Glutamatergic neuron (in vitro differentiated cells): Measurements from ENCODE around the gene AVPI1. TPM values are rescaled to one million over a fixed set of nuclear protein-coding genes. Genes with fewer than 3 reads are reported as not detected.
A peak's percentile ranks its signal among the peaks of the same experiment; 100 is the strongest.
"Not testable (repeated sequence)": the region's sequence is repeated elsewhere in the genome, so short reads cannot be mapped to it uniquely, and the experiment has no call there.

Source experiments
- DNase-seq: peaks from one replicate; pipeline ENCODE4 v3.0.0; 2022
- H3K27ac Mint-ChIP-seq: one replicate; pipeline ENCODE4 v1.8.0; 2020; ENCODE audit warnings: mild to moderate bottlenecking, mixed read lengths, inconsistent platforms; ENCODE audit not compliant: unreplicated experiment
- H3K27me3 Mint-ChIP-seq: one replicate; pipeline ENCODE4 v1.8.0; 2020; ENCODE audit warnings: mild to moderate bottlenecking, moderate library complexity, mixed read lengths, inconsistent platforms; ENCODE audit not compliant: unreplicated experiment
- H3K36me3 Mint-ChIP-seq: one replicate; pipeline ENCODE4 v1.8.0; 2020; ENCODE audit warnings: mild to moderate bottlenecking, mixed read lengths, inconsistent platforms; ENCODE audit not compliant: unreplicated experiment
- H3K4me1 Mint-ChIP-seq: one replicate; pipeline ENCODE4 v1.8.0; 2020; ENCODE audit warnings: mild to moderate bottlenecking, low read depth, mixed read lengths, inconsistent platforms; ENCODE audit not compliant: unreplicated experiment
- H3K4me3 Mint-ChIP-seq: one replicate; pipeline ENCODE4 v1.8.0; 2020; ENCODE audit warnings: mild to moderate bottlenecking, mixed read lengths, inconsistent platforms; ENCODE audit not compliant: unreplicated experiment
- H3K9me3 Mint-ChIP-seq: one replicate; pipeline ENCODE4 v1.8.0; 2020; ENCODE audit warnings: mild to moderate bottlenecking, moderate library complexity, mixed read lengths, inconsistent platforms; ENCODE audit not compliant: unreplicated experiment
- total RNA-seq: library from RNA; stranded (reverse); fragmentation: NEBNext Ultra II Directional; extraction: Animal tissue kit (Norgen Biotek cat#: 25700); gene quantifications from one replicate; pipeline ENCODE4 v1.2.1, GENCODE V29; 2021; ENCODE audit not compliant: unreplicated experiment
- TF ChIP-seq, protein P1 (sequence below): fragments of 200-600 bp; sonication (generic); IDR thresholded peaks from one replicate; pipeline ENCODE4 v1.5.0; 2021; ENCODE audit not compliant: partially characterized antibody, unreplicated experiment

The AVPI1 gene
- total RNA-seq, 1 donor from 2014 or later = 4.5 TPM

- H3K4me1 Mint-ChIP-seq = peaks cover 4% of the 10 kb centered on the region
- H3K27ac Mint-ChIP-seq = peak within 1 kb of the TSS; percentile 82
- peak within 1 kb of the TSS; percentile 99 for H3K4me3 Mint-ChIP-seq
- H3K27me3 Mint-ChIP-seq = peaks cover 8% of the 10 kb centered on the region
- peaks cover 2% of the 10 kb centered on the region for H3K9me3 Mint-ChIP-seq
- DNase-seq = peak; percentile 99
- TF ChIP-seq, protein P1, sequence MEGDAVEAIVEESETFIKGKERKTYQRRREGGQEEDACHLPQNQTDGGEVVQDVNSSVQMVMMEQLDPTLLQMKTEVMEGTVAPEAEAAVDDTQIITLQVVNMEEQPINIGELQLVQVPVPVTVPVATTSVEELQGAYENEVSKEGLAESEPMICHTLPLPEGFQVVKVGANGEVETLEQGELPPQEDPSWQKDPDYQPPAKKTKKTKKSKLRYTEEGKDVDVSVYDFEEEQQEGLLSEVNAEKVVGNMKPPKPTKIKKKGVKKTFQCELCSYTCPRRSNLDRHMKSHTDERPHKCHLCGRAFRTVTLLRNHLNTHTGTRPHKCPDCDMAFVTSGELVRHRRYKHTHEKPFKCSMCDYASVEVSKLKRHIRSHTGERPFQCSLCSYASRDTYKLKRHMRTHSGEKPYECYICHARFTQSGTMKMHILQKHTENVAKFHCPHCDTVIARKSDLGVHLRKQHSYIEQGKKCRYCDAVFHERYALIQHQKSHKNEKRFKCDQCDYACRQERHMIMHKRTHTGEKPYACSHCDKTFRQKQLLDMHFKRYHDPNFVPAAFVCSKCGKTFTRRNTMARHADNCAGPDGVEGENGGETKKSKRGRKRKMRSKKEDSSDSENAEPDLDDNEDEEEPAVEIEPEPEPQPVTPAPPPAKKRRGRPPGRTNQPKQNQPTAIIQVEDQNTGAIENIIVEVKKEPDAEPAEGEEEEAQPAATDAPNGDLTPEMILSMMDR = no peak
- H3K36me3 Mint-ChIP-seq = no peaks in the 10 kb centered on the region
Measured at GRCh38 chr10:97640174-97640867, 46.7 kb downstream of the AVPI1 start, which contains the start of gene PI4K2A. Gene PI4K2A (plus strand): TSS chr10:97640671. CDS start chr10:97640743, 72 bp downstream.

- H3K9me3 Mint-ChIP-seq, H3K27me3 Mint-ChIP-seq: not testable (repeated sequence)
Measured at GRCh38 chr10:97639090-97639489, 48.0 kb downstream of the AVPI1 start.

DNA sequence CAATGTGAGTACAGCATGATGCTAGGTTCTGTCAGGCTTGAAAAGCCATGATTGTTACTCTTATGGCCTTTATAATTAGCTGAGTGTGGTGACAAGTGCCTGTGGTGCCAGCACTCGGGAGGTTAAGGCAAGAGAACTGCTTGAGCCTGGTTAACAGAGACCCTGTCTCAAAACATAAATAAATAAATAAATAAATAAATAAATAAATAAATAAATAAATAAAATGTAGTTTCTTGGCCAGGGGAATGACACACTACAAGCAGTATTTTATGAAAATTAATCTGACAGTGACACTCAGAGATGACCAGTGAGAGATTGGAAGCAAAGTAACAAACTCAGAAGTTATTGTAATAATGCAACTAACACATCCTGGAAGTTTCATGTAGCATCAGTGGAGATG is 51.5 kb downstream of the AVPI1 start:
- Mint-ChIP-seq H3K27ac (no peak overlapping the region), H3K4me3 (no peak overlapping the region), H3K36me3 (no peaks in the 10 kb centered on the region), H3K27me3 (peaks cover 11% of the 10 kb centered on the region), H3K4me1 (peaks cover 2% of the 10 kb centered on the region), H3K9me3 (peaks cover 2% of the 10 kb centered on the region)
- TF ChIP-seq, protein P1 = no peak
- no peak for DNase-seq

More at GRCh38 chr10:97639090-97639489, 48.0 kb downstream of the AVPI1 start:
- H3K27ac Mint-ChIP-seq, H3K4me3 Mint-ChIP-seq, H3K4me1 Mint-ChIP-seq, H3K36me3 Mint-ChIP-seq, DNase-seq: not testable (repeated sequence)

GRCh38 chr10:97633921-97634320 is 53.1 kb downstream of the AVPI1 start:
- no peak for DNase-seq
- H3K4me3 Mint-ChIP-seq = peak overlapping the region; percentile 100
- H3K36me3 Mint-ChIP-seq = no peaks in the 10 kb centered on the region
- peak overlapping the region; percentile 95 for H3K27ac Mint-ChIP-seq
- H3K4me1 Mint-ChIP-seq = peaks cover 2% of the 10 kb centered on the region
- peaks cover 2% of the 10 kb centered on the region for H3K9me3 Mint-ChIP-seq
- TF ChIP-seq, protein P1 = peak; percentile 63
- H3K27me3 Mint-ChIP-seq = peaks cover 9% of the 10 kb centered on the region

DNA sequence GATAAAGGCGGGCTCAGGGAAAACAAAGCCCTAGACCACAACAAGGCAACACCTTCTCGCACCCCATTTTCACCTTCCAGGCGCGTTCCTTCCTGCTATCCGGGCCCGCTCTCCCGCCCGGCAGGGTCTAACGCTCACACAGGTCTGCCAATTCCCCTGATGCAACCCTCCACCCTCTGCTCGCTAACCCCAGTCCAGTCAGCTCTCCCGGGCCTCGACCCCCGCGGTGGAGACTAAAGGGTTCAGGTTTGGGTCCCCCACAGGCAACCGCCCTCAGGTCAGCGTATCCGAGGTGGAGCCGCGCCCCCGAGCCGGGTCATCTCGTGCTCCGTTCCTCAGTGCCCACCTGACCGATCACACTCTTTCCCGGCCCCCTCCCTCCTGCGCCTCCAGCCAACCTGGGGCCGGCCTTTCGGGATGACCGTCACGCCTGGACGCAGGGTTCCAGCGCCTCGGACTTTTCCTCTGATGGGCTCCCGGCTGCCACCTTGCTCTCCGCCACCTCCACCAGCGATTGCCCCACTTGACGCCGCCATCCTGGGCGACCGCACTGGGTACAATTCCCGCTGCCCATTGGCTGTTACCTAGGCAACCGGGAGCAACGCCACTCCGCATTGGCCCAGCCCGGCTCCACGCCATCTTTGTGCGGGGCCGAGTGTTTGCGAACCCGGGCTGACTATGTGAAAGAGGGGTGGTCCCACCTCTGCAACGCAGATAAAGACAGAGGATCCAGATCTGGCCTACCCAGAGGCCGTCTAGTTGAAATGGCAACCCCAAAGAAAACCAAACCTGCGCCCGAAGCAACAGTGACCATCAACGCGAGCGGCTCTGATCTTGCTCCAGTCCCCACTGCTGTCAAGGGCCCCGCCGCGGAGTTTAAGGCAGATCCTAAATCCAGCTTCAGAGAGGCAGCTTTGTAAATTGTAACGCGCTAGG is 53.8 kb downstream of the AVPI1 start, which contains the start of gene MORN4:
Gene MORN4 (minus strand): TSS at position 552 of the 936 bp plus-strand sequence. CDS start 13,847 bp downstream, outside the sequence.
- Mint-ChIP-seq H3K4me3 (peak within 1 kb of the TSS; percentile 100), H3K4me1 (peaks cover 2% of the 10 kb centered on the region), H3K36me3 (no peaks in the 10 kb centered on the region), H3K27ac (peak within 1 kb of the TSS; percentile 95), H3K27me3 (peaks cover 9% of the 10 kb centered on the region), H3K9me3 (peaks cover 2% of the 10 kb centered on the region)
- DNase-seq = peak; percentile 96
- TF ChIP-seq, protein P1 = no peak
